Measurements from ENCODE around the gene RAB9B.
A peak's percentile ranks its signal among the peaks of the same experiment; 100 is the strongest.

RAB9B gene, protein sequence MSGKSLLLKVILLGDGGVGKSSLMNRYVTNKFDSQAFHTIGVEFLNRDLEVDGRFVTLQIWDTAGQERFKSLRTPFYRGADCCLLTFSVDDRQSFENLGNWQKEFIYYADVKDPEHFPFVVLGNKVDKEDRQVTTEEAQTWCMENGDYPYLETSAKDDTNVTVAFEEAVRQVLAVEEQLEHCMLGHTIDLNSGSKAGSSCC

DNA sequence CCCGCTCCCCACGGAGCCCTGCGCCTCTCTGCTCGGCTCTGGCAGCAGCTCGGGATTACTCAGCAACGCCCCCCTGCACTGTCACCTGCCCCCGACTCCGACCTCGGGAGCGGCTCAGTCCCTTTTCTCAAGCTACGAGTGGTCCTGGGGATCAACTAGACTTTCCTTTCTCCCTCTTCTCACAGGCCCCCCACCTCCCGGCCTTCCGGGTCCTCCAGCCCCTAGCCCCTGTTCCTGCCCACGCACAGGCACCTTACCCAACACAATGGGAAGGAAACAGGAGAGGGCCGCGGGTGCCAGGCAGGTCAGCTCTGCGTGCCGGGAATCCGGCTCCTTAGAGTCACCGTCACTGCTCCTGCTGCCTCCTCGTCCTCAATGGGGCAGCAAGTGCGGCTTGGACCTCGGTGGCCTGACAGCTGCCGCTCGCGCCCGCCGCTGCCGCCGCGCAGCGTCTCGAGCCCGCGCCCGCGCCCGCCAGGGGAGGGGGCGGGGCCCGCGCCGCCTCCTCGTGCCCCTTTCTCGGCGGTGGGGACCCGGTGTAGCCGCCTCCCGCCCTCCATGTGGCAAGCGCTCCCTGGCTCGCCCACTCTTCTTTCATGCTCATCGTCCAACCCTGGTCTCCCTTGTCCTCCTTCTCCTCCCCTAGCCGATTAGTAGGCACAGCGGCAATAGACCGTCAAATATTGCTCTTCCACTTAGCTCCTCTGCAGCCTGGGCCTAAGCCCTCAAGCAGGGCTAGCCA is at the start of gene RAB9B:
Gene RAB9B, minus strand, starts transcription at position 455 of the 742 bp plus-strand sequence. CDS start 6,473 bp downstream, outside the sequence.
- no peaks in the 10 kb centered on the region for H3K9me3 ChIP-seq (ENCODE audit: control insufficient read depth, low read length)
- no peaks in the 10 kb centered on the region for H3K79me2 ChIP-seq
- H3K4me1 ChIP-seq: no peaks in the 10 kb centered on the region
- peak within 1 kb of the TSS; percentile 79 for H3K27ac ChIP-seq
- H3K4me2 ChIP-seq (ENCODE audit: low read length): peak within 1 kb of the TSS; percentile 62
- no peak within 1 kb of the TSS for H3K9ac ChIP-seq
- H3K27me3 ChIP-seq (ENCODE audit: control insufficient read depth, insufficient read depth, low read length): no peaks in the 10 kb centered on the region
- no peaks in the 10 kb centered on the region for H3K36me3 ChIP-seq (ENCODE audit: control insufficient read depth, insufficient read depth, low read length)
- H3K4me3 ChIP-seq (ENCODE audit: low read depth, low read length): peak within 1 kb of the TSS; percentile 67
- peak within 1 kb of the TSS; percentile 91 for H2AFZ ChIP-seq
- TF ChIP-seq CTCF (IDR thresholded peaks at IDR 0.05): no peak

DNA sequence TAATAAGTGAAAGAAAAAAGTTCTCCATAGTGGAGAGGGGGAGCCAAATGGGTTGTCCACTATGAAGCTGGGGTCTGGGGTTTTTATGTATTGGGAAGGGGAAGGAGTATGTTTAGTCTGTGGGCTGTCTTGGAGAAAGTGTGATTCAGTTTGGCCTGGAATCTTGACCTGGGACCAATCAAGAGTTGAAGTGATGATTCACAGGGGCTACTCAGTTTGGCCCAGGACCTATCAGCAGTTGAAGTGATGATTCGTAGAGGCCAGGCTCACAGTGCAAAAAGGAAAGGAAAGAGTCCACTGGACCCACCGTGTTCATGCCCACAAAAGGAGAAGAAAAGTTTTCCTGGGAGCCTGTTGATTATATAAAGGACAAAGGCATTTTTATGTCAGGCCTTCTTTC is 47.3 kb upstream of the RAB9B start:
- H3K79me2 ChIP-seq: no peaks in the 10 kb centered on the region
- H3K9ac ChIP-seq: no peak overlapping the region
- H3K27ac ChIP-seq: no peak overlapping the region
- no peaks in the 10 kb centered on the region for H3K27me3 ChIP-seq (ENCODE audit: control insufficient read depth, insufficient read depth, low read length)
- H3K9me3 ChIP-seq (ENCODE audit: control insufficient read depth, low read length): no peaks in the 10 kb centered on the region
- no peaks in the 10 kb centered on the region for H3K4me1 ChIP-seq
- no peaks in the 10 kb centered on the region for H3K36me3 ChIP-seq (ENCODE audit: control insufficient read depth, insufficient read depth, low read length)
- H2AFZ ChIP-seq: no peak overlapping the region
- no peak overlapping the region for H3K4me3 ChIP-seq (ENCODE audit: low read depth, low read length)
- H3K4me2 ChIP-seq (ENCODE audit: low read length): no peak overlapping the region
- TF ChIP-seq CTCF (IDR thresholded peaks at IDR 0.05): no peak

- no peak overlapping the region for H3K27ac ChIP-seq
- no peak overlapping the region for H3K4me3 ChIP-seq (ENCODE audit: low read depth, low read length)
- H3K27me3 ChIP-seq (ENCODE audit: control insufficient read depth, insufficient read depth, low read length): no peaks in the 10 kb centered on the region
- no peaks in the 10 kb centered on the region for H3K79me2 ChIP-seq
- no peak overlapping the region for H2AFZ ChIP-seq
- no peaks in the 10 kb centered on the region for H3K36me3 ChIP-seq (ENCODE audit: control insufficient read depth, insufficient read depth, low read length)
- no peak overlapping the region for H3K4me2 ChIP-seq (ENCODE audit: low read length)
- TF ChIP-seq CTCF (IDR thresholded peaks at IDR 0.05): no peak
- no peaks in the 10 kb centered on the region for H3K4me1 ChIP-seq
- no peak overlapping the region for H3K9ac ChIP-seq
- no peaks in the 10 kb centered on the region for H3K9me3 ChIP-seq (ENCODE audit: control insufficient read depth, low read length)
Measured at GRCh38 chrX:103878466-103879122, 46.5 kb upstream of the RAB9B start.

GRCh38 chrX:103877571-103877970 is 45.5 kb upstream of the RAB9B start:
- H3K4me2 ChIP-seq (ENCODE audit: low read length): no peak overlapping the region
- H3K9me3 ChIP-seq (ENCODE audit: control insufficient read depth, low read length): no peaks in the 10 kb centered on the region
- no peak overlapping the region for H3K27ac ChIP-seq
- H3K9ac ChIP-seq: no peak overlapping the region
- H3K4me3 ChIP-seq (ENCODE audit: low read depth, low read length): no peak overlapping the region
- no peaks in the 10 kb centered on the region for H3K27me3 ChIP-seq (ENCODE audit: control insufficient read depth, insufficient read depth, low read length)
- no peaks in the 10 kb centered on the region for H3K79me2 ChIP-seq
- H2AFZ ChIP-seq: no peak overlapping the region
- no peak for TF ChIP-seq CTCF (IDR thresholded peaks at IDR 0.05)
- H3K36me3 ChIP-seq (ENCODE audit: control insufficient read depth, insufficient read depth, low read length): no peaks in the 10 kb centered on the region
- H3K4me1 ChIP-seq: no peaks in the 10 kb centered on the region

Data from parathyroid adenoma (tissue), 2 donors.